Lower leg skin (tissue), 3 donors: ENCODE data around the gene PLA2G4A.

ENCODE experiments used
- CTCF ChIP-seq, 3 donors: fragments of 450-650 bp; IDR thresholded peaks; one replicate each; pipeline ENCODE4 v1.5.1; 2016; ENCODE audit warnings: antibody characterized with exemption in 3 of 3, mild to moderate bottlenecking in 3 of 3, moderate library complexity in 2 of 3
- POLR2A ChIP-seq, 2 donors: fragments of 450-650 bp; IDR thresholded peaks; one replicate each; pipeline ENCODE4 v1.6.1; 2016 to 2017; ENCODE audit warnings: antibody characterized with exemption in 2 of 2, mild to moderate bottlenecking in 1 of 2, moderate library complexity in 1 of 2

- no peak for TF ChIP-seq CTCF (IDR thresholded peaks at IDR 0.05)
- no peak for TF ChIP-seq POLR2A (IDR thresholded peaks at IDR 0.05)
These were observed 148.0 kb downstream of the PLA2G4A start for GRCh38 chr1:186976700-186977099.
